SW480 (cell line): ENCODE results near the gene APOBEC3A.
"Not testable (repeated sequence)": the region's sequence is repeated elsewhere in the genome, so short reads cannot be mapped to it uniquely, and the experiment has no call there.

Experiments
- DNase-seq: peaks from one replicate; pipeline ENCODE4 v3.0.0-alpha.2; 2016; ENCODE audit warnings: low spot score

APOBEC3A gene

GRCh38 chr22:38943201-38943600, 14.2 kb upstream of the APOBEC3A start:
- DNase-seq: no peak

DNA sequence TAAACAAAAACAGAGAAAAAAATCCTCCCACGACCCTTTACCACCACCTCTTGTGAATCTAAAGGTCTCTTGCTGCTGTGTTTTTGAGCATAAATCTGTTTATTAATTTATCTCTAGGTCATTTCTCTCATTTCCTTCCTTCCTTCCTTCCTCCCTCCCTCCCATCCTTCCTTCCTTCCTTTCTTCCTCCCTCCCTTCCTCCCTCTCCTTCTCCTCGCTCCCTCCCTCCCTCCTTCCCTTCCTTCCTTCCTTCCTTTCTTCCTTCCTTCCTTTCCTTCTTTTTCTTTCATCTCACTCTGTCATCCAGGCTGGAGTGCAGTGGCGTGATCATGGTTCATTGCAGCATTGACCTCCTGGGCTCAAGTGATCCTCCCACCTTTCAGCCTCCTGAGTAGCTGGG, 13.5 kb upstream of the APOBEC3A start:
- DNase-seq: no peak

GRCh38 chr22:38944653-38945052, 12.8 kb upstream of the APOBEC3A start:
- no peak for DNase-seq

DNA sequence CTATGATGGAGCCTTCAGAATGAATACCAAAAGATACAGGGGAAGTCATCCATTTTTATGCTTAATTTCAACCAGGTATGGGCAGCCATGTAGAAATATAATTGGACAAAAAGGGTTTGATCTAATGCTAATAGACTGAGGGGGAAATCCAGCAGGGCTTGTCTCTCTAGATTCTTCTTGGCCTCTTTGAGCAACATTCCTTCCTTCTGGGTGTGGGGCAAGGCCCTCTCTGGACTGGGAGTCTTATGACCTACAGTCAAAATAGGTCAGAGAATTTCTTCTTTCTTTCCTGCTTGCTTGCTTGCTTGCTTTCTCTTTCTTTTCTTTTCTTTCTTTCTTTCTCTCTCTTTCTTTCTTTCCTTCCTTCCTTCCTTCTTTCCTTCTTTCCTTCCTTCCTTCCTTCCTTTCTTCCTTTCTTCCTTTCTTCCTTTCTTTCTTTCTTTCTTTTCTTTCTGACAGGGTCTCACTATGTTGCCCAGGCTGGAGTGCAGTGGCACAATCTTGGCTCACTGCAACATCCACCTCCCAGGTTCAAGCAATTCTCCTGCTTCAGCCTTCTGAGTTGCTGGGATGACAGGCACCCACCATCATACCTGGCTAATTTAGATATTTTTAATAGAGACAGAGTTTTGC, 11.6 kb upstream of the APOBEC3A start:
- not testable (repeated sequence) for DNase-seq

GRCh38 chr22:38946771-38947170, 10.6 kb upstream of the APOBEC3A start:
- DNase-seq: no peak

DNA sequence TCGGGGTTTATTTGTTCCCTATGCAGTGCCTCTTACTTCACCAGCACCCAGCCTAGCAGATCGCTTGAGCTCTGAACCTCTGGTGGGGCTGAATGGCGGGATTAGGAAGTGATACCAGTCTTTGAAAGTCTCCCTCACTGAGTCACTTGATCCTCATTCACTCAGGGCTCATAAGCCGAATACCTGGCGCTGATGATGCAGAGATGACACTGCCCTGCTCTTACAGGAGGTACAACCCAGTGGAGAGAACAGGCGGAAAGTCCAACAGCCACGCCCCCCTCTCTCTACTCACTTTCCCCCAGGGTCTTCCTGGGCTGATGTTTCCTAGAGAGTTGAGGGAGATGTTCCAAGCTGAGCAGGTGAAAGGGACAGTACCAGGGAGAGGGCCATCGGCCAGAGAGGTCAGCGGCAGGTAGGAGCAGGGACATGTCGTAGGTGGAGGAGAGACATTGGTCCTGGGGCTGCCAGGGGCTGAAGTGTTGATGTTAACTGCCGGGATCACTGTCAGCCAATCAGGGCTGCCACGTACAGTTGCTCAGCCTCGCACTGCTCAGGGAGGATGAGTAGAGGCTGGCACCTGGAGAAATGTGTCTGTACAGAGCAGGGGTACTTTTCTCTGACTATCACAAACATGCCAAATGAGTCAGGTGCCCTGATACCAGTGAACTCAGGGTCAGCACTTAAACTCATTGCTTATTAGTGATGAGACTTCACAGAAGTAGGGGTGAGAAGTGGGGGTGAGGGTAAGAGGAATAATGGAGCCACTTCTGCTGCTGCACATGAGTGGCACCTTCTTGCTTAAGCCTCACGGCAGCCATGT, 9.9 kb upstream of the APOBEC3A start:
- DNase-seq: no peak

GRCh38 chr22:38948181-38948940, 9.0 kb upstream of the APOBEC3A start:
- DNase-seq: no peak

GRCh38 chr22:38949889-38950405, 7.5 kb upstream of the APOBEC3A start:
- DNase-seq: no peak

- DNase-seq: no peak
Measured at GRCh38 chr22:38950527-38951295, 6.7 kb upstream of the APOBEC3A start.

DNA sequence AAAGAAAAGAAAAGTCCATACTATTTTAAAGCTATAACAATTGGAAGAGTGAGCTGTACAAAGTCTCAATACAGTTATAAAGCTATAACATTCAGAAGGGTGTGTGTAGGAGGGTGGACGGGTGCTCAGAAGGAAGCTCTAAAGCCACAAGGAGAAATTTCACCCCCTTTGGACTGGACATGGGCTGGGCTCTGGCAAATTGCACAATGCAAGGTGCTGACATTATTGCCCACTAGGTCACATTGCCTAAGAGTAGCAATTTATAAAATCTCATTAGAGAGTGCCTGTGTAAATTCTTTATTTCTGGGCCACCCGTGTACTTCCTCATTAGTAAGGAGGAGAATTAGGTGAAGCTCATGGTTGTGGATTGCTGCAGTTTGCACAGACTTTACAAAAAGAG, 5.7 kb upstream of the APOBEC3A start:
- no peak for DNase-seq

- no peak for DNase-seq
Measured at GRCh38 chr22:38952281-38952993, 5.0 kb upstream of the APOBEC3A start.

GRCh38 chr22:38953091-38953490, 4.3 kb upstream of the APOBEC3A start:
- DNase-seq: no peak

- DNase-seq: peak; percentile 32
Measured at GRCh38 chr22:38953577-38954413, 3.6 kb upstream of the APOBEC3A start.

- no peak for DNase-seq
Measured at GRCh38 chr22:38954414-38955043, 2.9 kb upstream of the APOBEC3A start.

- no peak for DNase-seq
Measured at GRCh38 chr22:38955250-38955905, 2.0 kb upstream of the APOBEC3A start.

DNA sequence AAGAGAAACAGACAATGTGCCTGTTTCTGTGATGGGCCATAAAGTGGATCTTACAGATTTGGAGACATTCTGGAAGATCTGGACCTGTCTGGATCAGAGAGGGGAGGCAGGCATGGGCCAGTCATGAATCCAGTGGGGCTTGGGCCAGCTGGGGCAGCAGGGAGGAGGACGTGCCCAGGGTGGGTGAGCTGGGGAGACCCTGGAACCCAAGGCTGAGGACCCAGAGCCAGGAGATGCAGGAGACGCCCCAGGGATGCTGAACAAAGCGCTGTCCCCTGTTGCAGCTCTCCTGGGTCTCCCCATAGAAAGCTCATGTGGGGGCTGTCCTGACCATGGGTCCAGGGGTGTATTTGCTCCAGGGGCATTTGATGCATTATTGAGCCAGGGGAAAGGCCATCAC, 1.5 kb upstream of the APOBEC3A start:
- no peak for DNase-seq

GRCh38 chr22:38956551-38956950, 858 bp upstream of the APOBEC3A start:
- DNase-seq: no peak

- no peak for DNase-seq
Measured at GRCh38 chr22:38957808-38958650, 620 bp downstream of the APOBEC3A start.

GRCh38 chr22:38958651-38958943, 1.2 kb downstream of the APOBEC3A start:
- not testable (repeated sequence) for DNase-seq
